H1 (cell line): Measurements from ENCODE around the gene OR10C1. TPM values are rescaled to one million over a fixed set of nuclear protein-coding genes. Genes with fewer than 3 reads are reported as not detected.

Experiments used
- CTCF ChIA-PET: fragments of 300-600 bp; sonication (Branson Sonifier 250); formaldehyde crosslinking; loops from one replicate; lab custom pipeline; 2021; ENCODE audit not compliant: partially characterized antibody; lab: Charles Lee
- POLR2A ChIA-PET: fragments of 300-600 bp; sonication (Branson Sonifier 250); formaldehyde crosslinking; loops from one replicate; lab custom pipeline; 2021; ENCODE audit warnings: inconsistent platforms; ENCODE audit not compliant: partially characterized antibody; lab: Charles Lee
- DNase-seq, 2 experiments: peaks; one replicate each; pipeline versions ENCODE4 v3.0.0 to v3.0.0-alpha.2; 2010 to 2022; ENCODE audit warnings: low spot score in 2 of 2, low read depth in 1 of 2, mixed read lengths in 1 of 2
- FAIRE-seq: peaks from 2 replicates; lab custom pipeline; 2011; peaks lifted over from hg19 to GRCh38; lab: Jason Lieb, UNC
- H2AFZ ChIP-seq: 2 replicates; pipeline ENCODE4 v1.8.1; 2012; ENCODE audit warnings: low read length, inconsistent platforms
- H2AK5ac ChIP-seq: 2 replicates; pipeline ENCODE4 v1.6.1; 2013; ENCODE audit warnings: low read depth, low read length
- H2BK120ac ChIP-seq: replicated peaks from 2 replicates; pipeline ENCODE3; 2013; ENCODE audit warnings: low read depth, low read length, inconsistent platforms
- H2BK12ac ChIP-seq: 2 replicates; pipeline ENCODE4 v1.6.1; 2013; ENCODE audit warnings: low read depth, low read length
- H2BK15ac ChIP-seq: 2 replicates; pipeline ENCODE4 v1.6.1; 2013; ENCODE audit warnings: low read length
- H2BK20ac ChIP-seq: 2 replicates; pipeline ENCODE4 v1.6.1; 2013; ENCODE audit warnings: low read length
- H2BK5ac ChIP-seq: 2 replicates; pipeline ENCODE4 v1.6.1; 2013; ENCODE audit warnings: low read depth, low read length
- H3K14ac ChIP-seq: 2 replicates; pipeline ENCODE4 v1.6.1; 2013; ENCODE audit warnings: inconsistent platforms; ENCODE audit not compliant: insufficient read length
- H3K18ac ChIP-seq: 2 replicates; pipeline ENCODE4 v1.6.1; 2013; ENCODE audit warnings: low read length; ENCODE audit errors: extremely low read depth
- H3K23ac ChIP-seq: 2 replicates; pipeline ENCODE4 v1.6.1; 2013; ENCODE audit warnings: inconsistent platforms; ENCODE audit not compliant: insufficient read length
- H3K23me2 ChIP-seq: 2 replicates; pipeline ENCODE4 v1.6.1; 2013; ENCODE audit warnings: low read depth, low read length
- H3K27ac ChIP-seq: 2 replicates; pipeline ENCODE4 v1.6.1; 2011; ENCODE audit warnings: low read depth, low read length, inconsistent platforms
- H3K27me3 ChIP-seq, 4 experiments: replicated peaks in 1 of 4; 1 replicate in 1 of 4; 2 replicates in 3 of 4; pipeline versions ENCODE4 v1.6.1 to v1.8.1; 2011 to 2013; ENCODE audit warnings: low read length in 3 of 4, mild to moderate bottlenecking in 3 of 4, inconsistent platforms in 2 of 4, mixed read lengths in 2 of 4, moderate library complexity in 1 of 4; ENCODE audit not compliant: control insufficient read depth in 3 of 4, insufficient read depth in 3 of 4; ENCODE audit errors: extremely low read depth in 1 of 4
- H3K36me3 ChIP-seq, 4 experiments: 2 replicates each; pipeline versions ENCODE4 v1.6.1 to v1.8.1; 2011 to 2013; ENCODE audit warnings: mild to moderate bottlenecking in 4 of 4, low read length in 3 of 4, moderate library complexity in 2 of 4, control low read depth in 1 of 4, inconsistent platforms in 1 of 4; ENCODE audit not compliant: insufficient read depth in 4 of 4, control insufficient read depth in 2 of 4
- H3K4ac ChIP-seq: replicated peaks from 2 replicates; pipeline ENCODE3; 2013; ENCODE audit warnings: low read length, low read depth, mixed read lengths, inconsistent platforms; ENCODE audit not compliant: insufficient read length
- H3K4me1 ChIP-seq, 4 experiments: replicated peaks in 1 of 4; 1 replicate in 1 of 4; 2 replicates in 3 of 4; pipeline versions ENCODE4 v1.6.1 to v1.8.1; 2011 to 2013; ENCODE audit warnings: low read length in 3 of 4, inconsistent platforms in 2 of 4, mixed read lengths in 1 of 4; ENCODE audit not compliant: insufficient read depth in 4 of 4, control insufficient read depth in 3 of 4
- H3K4me2 ChIP-seq, 2 experiments: 2 replicates each; pipeline versions ENCODE4 v1.6.1 to v1.8.1; 2011 to 2013; ENCODE audit warnings: low read depth in 2 of 2, low read length in 2 of 2, control low read depth in 1 of 2, inconsistent platforms in 1 of 2, mild to moderate bottlenecking in 1 of 2; ENCODE audit not compliant: insufficient read depth in 1 of 2
- H3K4me3 ChIP-seq, 4 experiments: fragments of 200-600, 300-600 bp in 1 of 4; sonication (generic), shearing (Covaris generic), sonication (Bioruptor Twin) in 1 of 4; 2 replicates each; pipeline versions ENCODE4 v1.5.1 to v1.8.1; 2011 to 2016; ENCODE audit warnings: low read length in 4 of 4, low read depth in 3 of 4, control low read depth in 2 of 4, inconsistent platforms in 2 of 4, mild to moderate bottlenecking in 2 of 4, mixed read lengths in 1 of 4, moderate library complexity in 1 of 4; ENCODE audit not compliant: insufficient read depth in 2 of 4; ENCODE audit errors: extremely low read depth in 1 of 4
- H3K56ac ChIP-seq: replicated peaks from 2 replicates; pipeline ENCODE3; 2013; ENCODE audit warnings: low read depth, mild to moderate bottlenecking, mixed read lengths, low read length, inconsistent platforms; ENCODE audit not compliant: insufficient read length
- H3K79me1 ChIP-seq: 2 replicates; pipeline ENCODE4 v1.6.1; 2013; ENCODE audit warnings: low read depth, low read length, control low read depth
- H3K79me2 ChIP-seq, 2 experiments: 2 replicates each; pipeline versions ENCODE4 v1.6.1 to v1.8.1; 2012 to 2013; ENCODE audit warnings: low read length in 2 of 2, mild to moderate bottlenecking in 2 of 2, inconsistent platforms in 1 of 2; ENCODE audit not compliant: insufficient read depth in 2 of 2, control insufficient read depth in 1 of 2
- H3K9ac ChIP-seq, 4 experiments: replicated peaks in 1 of 4; 1 replicate in 1 of 4; 2 replicates in 3 of 4; pipeline versions ENCODE4 v1.6.1 to v1.8.1; 2011 to 2013; ENCODE audit warnings: low read depth in 3 of 4, low read length in 3 of 4, control low read depth in 2 of 4, mild to moderate bottlenecking in 2 of 4, moderate library complexity in 2 of 4, inconsistent platforms in 1 of 4; ENCODE audit errors: extremely low read depth in 1 of 4
- H3K9me3 ChIP-seq, 2 experiments: 2 replicates each; pipeline versions ENCODE4 v1.6.1 to v1.8.1; 2012 to 2013; ENCODE audit warnings: mild to moderate bottlenecking in 2 of 2, moderate library complexity in 2 of 2, control low read depth in 1 of 2, inconsistent platforms in 1 of 2, low read depth in 1 of 2, low read length in 1 of 2, mixed read lengths in 1 of 2; ENCODE audit not compliant: insufficient read depth in 2 of 2
- H4K20me1 ChIP-seq, 2 experiments: replicated peaks in 1 of 2; 2 replicates each; pipeline versions ENCODE3 to v1.8.1; 2011 to 2013; ENCODE audit warnings: inconsistent platforms in 2 of 2, low read length in 2 of 2, mild to moderate bottlenecking in 1 of 2; ENCODE audit not compliant: insufficient read depth in 2 of 2, control insufficient read depth in 1 of 2
- H4K5ac ChIP-seq: 2 replicates; pipeline ENCODE4 v1.6.1; 2013; ENCODE audit warnings: low read length, low read depth, mixed read lengths, inconsistent platforms; ENCODE audit not compliant: insufficient read length
- H4K8ac ChIP-seq: 2 replicates; pipeline ENCODE4 v1.8.0; 2013; ENCODE audit warnings: mild to moderate bottlenecking, moderate library complexity, low read length, inconsistent platforms; ENCODE audit not compliant: insufficient read depth; ENCODE audit errors: extremely low read depth
- H4K91ac ChIP-seq: replicated peaks from 2 replicates; pipeline ENCODE3; 2013; ENCODE audit warnings: low read length, mixed read lengths, inconsistent platforms; ENCODE audit not compliant: insufficient read length
- BRCA1 ChIP-seq: IDR thresholded peaks from 2 replicates; pipeline ENCODE4 v1.6.1; 2012; ENCODE audit warnings: low read depth, low read length, improper control_type of control experiment
- CEBPB ChIP-seq: IDR thresholded peaks from 2 replicates; pipeline ENCODE4 v1.6.1; 2012; ENCODE audit warnings: low read depth, low read length
- CHD1 ChIP-seq: IDR thresholded peaks from 2 replicates; pipeline ENCODE4 v1.6.1; 2012; ENCODE audit warnings: low read depth, low read length, improper control_type of control experiment
- CTBP2 ChIP-seq: IDR thresholded peaks from 2 replicates; pipeline ENCODE4 v1.7.0; 2011; ENCODE audit warnings: borderline replicate concordance, mild to moderate bottlenecking, moderate library complexity, mixed read lengths, low read length; ENCODE audit not compliant: insufficient read depth, insufficient read length
- FOSL1 ChIP-seq: IDR thresholded peaks from 2 replicates; pipeline ENCODE4 v1.6.1; 2011; ENCODE audit warnings: mild to moderate bottlenecking, low read depth, low read length, moderate library complexity; ENCODE audit not compliant: insufficient read depth
- GTF2F1 ChIP-seq: IDR thresholded peaks from 2 replicates; pipeline ENCODE4 v1.6.1; 2012; ENCODE audit warnings: low read depth, low read length, improper control_type of control experiment, borderline replicate concordance
- JUND ChIP-seq: IDR thresholded peaks from 2 replicates; pipeline ENCODE4 v1.6.1; 2011; ENCODE audit warnings: mild to moderate bottlenecking, improper control_type of control experiment, low read length
- NRF1 ChIP-seq: IDR thresholded peaks from 2 replicates; pipeline ENCODE4 v1.6.1; 2011; ENCODE audit warnings: mild to moderate bottlenecking, low read depth, low read length, improper control_type of control experiment
- POU5F1 ChIP-seq: IDR thresholded peaks from 2 replicates; pipeline ENCODE4 v1.6.1; 2011; ENCODE audit warnings: low read depth, mild to moderate bottlenecking, low read length, moderate library complexity
- RFX5 ChIP-seq: IDR thresholded peaks from 2 replicates; pipeline ENCODE4 v1.6.1; 2011; ENCODE audit warnings: low read depth, low read length, improper control_type of control experiment, borderline replicate concordance
- SAP30 ChIP-seq: fragments of 300-600 bp; sonication (generic); IDR thresholded peaks from 2 replicates; pipeline ENCODE4 v1.7.1; 2012; ENCODE audit warnings: low read length, moderate library complexity, mild to moderate bottlenecking, inconsistent platforms; ENCODE audit not compliant: insufficient read depth, insufficient replicate concordance
- SIX5 ChIP-seq: IDR thresholded peaks from 2 replicates; pipeline ENCODE4 v1.6.1; 2011; ENCODE audit warnings: mild to moderate bottlenecking, low read depth, low read length
- SUZ12 ChIP-seq: fragments of 200-600 bp; sonication (generic); IDR thresholded peaks from 2 replicates; pipeline ENCODE4 v1.6.1; 2012; ENCODE audit warnings: mild to moderate bottlenecking, inconsistent platforms, low read length, moderate library complexity, mixed read lengths
- TAF1 ChIP-seq: IDR thresholded peaks from 2 replicates; pipeline ENCODE4 v1.6.1; 2011; ENCODE audit warnings: mild to moderate bottlenecking, low read depth, low read length
- TCF12 ChIP-seq: IDR thresholded peaks from 2 replicates; pipeline ENCODE4 v1.6.1; 2011; ENCODE audit warnings: low read depth, mild to moderate bottlenecking, low read length
- ZNF274 ChIP-seq: IDR thresholded peaks from 2 replicates; pipeline ENCODE4 v1.7.0; 2012; ENCODE audit warnings: low read length, borderline replicate concordance; ENCODE audit errors: extremely low read depth
- polyA plus RNA-seq, 7 experiments: library from polyadenylated mRNA; depleted of rRNA in 3 of 7; stranded (reverse) in 5 of 7; unstranded in 2 of 7; fragments of >200 nt in 5 of 7; fragments of 200-250 nt in 2 of 7; gene quantifications; 1 replicate in 5 of 7; 2 replicates in 1 of 7; 4 replicates in 1 of 7; pipeline versions ENCODE4 v1.2.1 to v1.2.3, GENCODE V29; 2011 to 2013; ENCODE audit warnings: missing spikeins in 2 of 7, mixed read lengths in 2 of 7
- total RNA-seq: library from RNA; stranded (reverse); fragmentation: NEBNext Ultra II Directional; extraction: Animal tissue kit (Norgen Biotek cat#: 25700); gene quantifications from 2 replicates; pipeline ENCODE4 v1.2.1, GENCODE V29; 2021
- TF ChIP-seq, protein P1 (sequence below): IDR thresholded peaks from 2 replicates; pipeline ENCODE4 v1.6.1; 2012; ENCODE audit warnings: inconsistent platforms

OR10C1 gene
- total and polyA plus RNA-seq, 2 of the 8 experiments (the other 6 are each of a cell fraction or from before 2014, with no cell fraction given): not detected

DNA sequence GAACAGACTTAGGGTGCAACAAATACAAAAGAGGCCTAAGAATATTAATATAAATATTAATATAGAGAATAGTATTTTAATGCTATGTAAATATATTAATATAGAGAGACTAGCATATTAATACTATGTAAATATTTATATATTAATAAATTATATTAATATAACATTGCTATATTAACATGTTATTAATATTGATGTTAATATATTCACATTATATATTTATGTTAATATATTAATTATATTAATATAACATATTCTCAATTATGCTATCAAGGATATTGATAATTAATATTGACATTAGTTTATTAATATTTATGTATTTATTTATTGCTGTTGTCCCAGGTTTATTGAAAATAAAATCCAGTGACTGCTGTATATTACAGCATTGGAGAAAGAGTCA, 49.8 kb downstream of the OR10C1 start:
- Histone ChIP-seq H3K14ac (no peak overlapping the region), H3K23ac (no peak overlapping the region), H3K18ac (no peak overlapping the region), H3K27me3 (no peaks in the 10 kb centered on the region), H3K4ac (no peak overlapping the region), H3K4me2 (no peak overlapping the region), H3K36me3 (no peaks in the 10 kb centered on the region), H4K8ac (no peak overlapping the region), H2BK120ac (no peak overlapping the region), H3K56ac (no peak overlapping the region), H2AFZ (no peak overlapping the region), H4K20me1 (no peaks in the 10 kb centered on the region), H3K9ac (no peak overlapping the region), H4K5ac (no peak overlapping the region), H2AK5ac (no peak overlapping the region), H3K79me2 (no peaks in the 10 kb centered on the region), H2BK15ac (no peak overlapping the region), H3K23me2 (no peaks in the 10 kb centered on the region), H3K79me1 (no peaks in the 10 kb centered on the region), H4K91ac (no peak overlapping the region), H2BK20ac (no peak overlapping the region), H3K9me3 (no peaks in the 10 kb centered on the region), H3K27ac (no peak overlapping the region), H3K4me3 (no peak overlapping the region), H2BK12ac (no peak overlapping the region), H2BK5ac (no peak overlapping the region), H3K4me1 (no peaks in the 10 kb centered on the region)
- DNase-seq (no peak), FAIRE-seq (no peak)
- ChIA-PET POLR2A (no interaction called here), CTCF (interaction anchor here (1.0 kb wide), 1 partner anchor 9 kb away, joined by 3 read pairs; no protein-coding TSS in a partner anchor)
- TF ChIP-seq CTBP2: no peak
- TF ChIP-seq SAP30: no peak
- no peak for TF ChIP-seq FOSL1
- TF ChIP-seq CEBPB: no peak
- no peak for TF ChIP-seq RFX5
- no peak for TF ChIP-seq CHD1
- TF ChIP-seq TAF1: no peak
- TF ChIP-seq, protein P1, sequence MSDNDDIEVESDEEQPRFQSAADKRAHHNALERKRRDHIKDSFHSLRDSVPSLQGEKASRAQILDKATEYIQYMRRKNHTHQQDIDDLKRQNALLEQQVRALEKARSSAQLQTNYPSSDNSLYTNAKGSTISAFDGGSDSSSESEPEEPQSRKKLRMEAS: no peak
- no peak for TF ChIP-seq TCF12
- no peak for TF ChIP-seq NRF1
- no peak for TF ChIP-seq SIX5
- no peak for TF ChIP-seq BRCA1
- no peak for TF ChIP-seq SUZ12
- TF ChIP-seq ZNF274: no peak
- TF ChIP-seq POU5F1: no peak
- TF ChIP-seq JUND: no peak
- no peak for TF ChIP-seq GTF2F1
- TF ChIP-seq, all 59 proteins: peak for 0
